ENCODE measurements around the gene PMM2. TPM values are rescaled to one million over a fixed set of nuclear protein-coding genes. Genes with fewer than 3 reads are reported as not detected.

The PMM2 gene
- total RNA-seq, 3 donors from 2014 or later, result 46.4 to 77.9 (median 74.9) TPM

- no peak for ATAC-seq
- Histone ChIP-seq H3K4me1 (ENCODE audit: low read depth) (no peaks in the 10 kb centered on the region), H3K9me3 (no peaks in the 10 kb centered on the region), H3K4me3 (no peak overlapping the region), H3K36me3 (ENCODE audit: low read depth) (peaks cover 23% of the 10 kb centered on the region)
- intact Hi-C loops (cut with DNase I, micrococcal nuclease), result no loop called here
- DNase-seq, result peak in 1 of 3 donors; percentile 17
- TF ChIP-seq CTCF (IDR thresholded peaks at IDR 0.05), result no peak
These were observed 97.2 kb downstream of the PMM2 start for GRCh38 chr16:8894736-8895334.

- H3K9me3 ChIP-seq, result no peaks in the 10 kb centered on the region
- no peak for DNase-seq
- H3K4me1 ChIP-seq (ENCODE audit: low read depth), result no peaks in the 10 kb centered on the region
- intact Hi-C loops (cut with DNase I, micrococcal nuclease), result no loop called here
- no peak overlapping the region for H3K4me3 ChIP-seq
- TF ChIP-seq CTCF (IDR thresholded peaks at IDR 0.05), result no peak
- ATAC-seq, result no peak
- H3K36me3 ChIP-seq (ENCODE audit: low read depth), result peaks cover 49% of the 10 kb centered on the region
These were observed 101.2 kb downstream of the PMM2 start for GRCh38 chr16:8898660-8899318.

Other genes with a start within 250 kb of the PMM2 start
- gene TMEM114, start 207.3 kb upstream of the PMM2 start, total RNA-seq, result under 1 TPM in 1 of 3 donors, not detected in 2; 0.60 TPM
- 10 to 100 TPM; 24.1 to 41.0 (median 30.8) TPM for gene METTL22, start 176.1 kb upstream of the PMM2 start, total RNA-seq
- gene ABAT, start 123.2 kb upstream of the PMM2 start, total RNA-seq, result 10 to 100 TPM; 12.1 to 25.5 (median 16.5) TPM
- gene TMEM186, start 200 bp upstream of the PMM2 start, total RNA-seq, result 10 to 100 TPM; 12.2 to 13.9 (median 13.2) TPM
- 10 to 100 TPM; 42.7 to 69.4 (median 56.8) TPM for gene CARHSP1, start 71.2 kb downstream of the PMM2 start, total RNA-seq
- gene LITAFD, start 84.5 kb downstream of the PMM2 start, total RNA-seq, result not detected
- 100 to 1,000 TPM; 125 to 144 (median 130) TPM for gene USP7, start 166.1 kb downstream of the PMM2 start, total RNA-seq